ENCODE results near the gene HSDL1. TPM values are rescaled to one million over a fixed set of nuclear protein-coding genes. Genes with fewer than 3 reads are reported as not detected.

HSDL1 gene
- total RNA-seq, 1 experiment from 2014 or later = 35.8 TPM

- RAD21 ChIA-PET (ENCODE audit: low non-redundant PET in 1 of 2, low total read pairs in 2 of 2, uncharacterized antibody in 2 of 2, unreplicated experiment in 2 of 2) = interaction anchor here in 1 of 2 experiments (0.6 kb wide), 1 partner anchor 35 kb away, joined by 4 read pairs; no protein-coding TSS in a partner anchor
- CTCF ChIA-PET = interaction anchor here (1.2 to 3.6 kb wide), 2 partner anchors 9 to 130 kb away, joined by 4 to 16 read pairs; partner anchors contain the start of gene TAF1C
- Histone ChIP-seq H3K4me3 (replicated peaks in 1 of 2; ENCODE audit: low read depth in 1 of 2, low read length in 2 of 2) (no peak overlapping the region), H4K20me1 (ENCODE audit: insufficient read depth) (no peaks in the 10 kb centered on the region), H3K27me3 (ENCODE audit: insufficient read depth, low read length) (no peaks in the 10 kb centered on the region), H3K27ac (ENCODE audit: low read depth, low read length) (no peak overlapping the region), H3K9me3 (ENCODE audit: control insufficient read depth in 1 of 2, insufficient read depth in 1 of 2, low read depth in 1 of 2, low read length in 2 of 2) (no peaks in the 10 kb centered on the region), H3K4me1 (ENCODE audit: control insufficient read depth in 1 of 2, insufficient read depth in 2 of 2, low read length in 2 of 2) (peaks cover 0 to 18% of the 10 kb centered on the region in 2 experiments; a peak in 3 of 4 replicates), H3K9me2 (ENCODE audit: insufficient read depth) (no peaks in the 10 kb centered on the region), H3K9ac (ENCODE audit: low read length) (no peak overlapping the region), H3K4me2 (ENCODE audit: low read length) (peak overlapping the region; percentile 2; the same call in 1 of the 2 replicates), H3K36me3 (ENCODE audit: control insufficient read depth in 1 of 2, insufficient read depth in 2 of 2, low read length in 2 of 2) (peaks cover 24 to 34% of the 10 kb centered on the region in 2 experiments; a peak in 3 of 4 replicates), H3K79me2 (ENCODE audit: insufficient read depth, low read length) (peaks cover 10% of the 10 kb centered on the region; the same call in 1 of the 2 replicates), H2AFZ (ENCODE audit: low read depth, low read length, poor library complexity, severe bottlenecking) (no peak overlapping the region)
- ATAC-seq = no peak
- TF ChIP-seq ELF1 (IDR thresholded peaks at IDR 0.05; ENCODE audit: borderline replicate concordance, low read depth) (no peak), CEBPB (IDR thresholded peaks at IDR 0.05; ENCODE audit: low read depth) (no peak), MAX (IDR thresholded peaks at IDR 0.05) (no peak), EZH2phosphoT487 (IDR thresholded peaks at IDR 0.05; ENCODE audit: borderline replicate concordance) (no peak), EGR1 (IDR thresholded peaks at IDR 0.05; ENCODE audit: low read depth) (no peak), RAD21 (IDR thresholded peaks at IDR 0.05; ENCODE audit: low read depth) (no peak), ZFX (IDR thresholded peaks at IDR 0.05) (no peak), EZH2 (IDR thresholded peaks at IDR 0.05) (no peak), TCF7L2 (IDR thresholded peaks at IDR 0.05; ENCODE audit: borderline replicate concordance, extremely low read depth, insufficient read depth, insufficient read length) (no peak), REST (IDR thresholded peaks at IDR 0.05; ENCODE audit: low read depth) (no peak), JUND (IDR thresholded peaks at IDR 0.05) (no peak), FOSL1 (IDR thresholded peaks at IDR 0.05; ENCODE audit: low read depth) (no peak), ATF3 (IDR thresholded peaks at IDR 0.05) (no peak), POLR2A (IDR thresholded peaks at IDR 0.05; ENCODE audit: borderline replicate concordance, extremely low read depth, insufficient read depth, insufficient read length) (no peak), CBX3 (IDR thresholded peaks at IDR 0.05; ENCODE audit: low read depth) (no peak), SP1 (IDR thresholded peaks at IDR 0.05; ENCODE audit: low read depth) (no peak), ZNF274 (IDR thresholded peaks at IDR 0.05; ENCODE audit: low read depth, low read length) (no peak), POLR2AphosphoS5 (IDR thresholded peaks at IDR 0.05; ENCODE audit: low read depth, low read length) (no peak), SRF (IDR thresholded peaks at IDR 0.05; ENCODE audit: low read depth) (no peak), ZBTB33 (IDR thresholded peaks at IDR 0.05; ENCODE audit: extremely low read depth, insufficient replicate concordance, low read length) (no peak)
- POLR2A ChIA-PET = interaction anchor here (1.5 to 1.9 kb wide), 2 partner anchors 9 to 31 kb away, joined by 3 to 6 read pairs; partner anchors contain the start of gene TAF1C
- no peak for DNase-seq (ENCODE audit: low read depth, low spot score)
- intact Hi-C loops (cut with micrococcal nuclease) = no loop called here
- BruUV-seq (replicated peaks) = no TSS peak
Measured at GRCh38 chr16:84178146-84178765, 33.3 kb upstream of the HSDL1 start.

Data from HCT116 (cell line).